Astrocyte (in vitro differentiated cells and primary cell): ENCODE data around the gene CLK2. TPM values are rescaled to one million over a fixed set of nuclear protein-coding genes. Genes with fewer than 3 reads are reported as not detected.

Experiments
- DNase-seq: peaks from one replicate; pipeline ENCODE4 v3.0.0-alpha.2; 2010; ENCODE audit warnings: low read depth
- FAIRE-seq: peaks from 2 replicates; lab custom pipeline; 2011; peaks lifted over from hg19 to GRCh38; lab: Jason Lieb, UNC
- H2AFZ ChIP-seq: 2 replicates; pipeline ENCODE4 v1.6.0; 2012; ENCODE audit warnings: low read depth, low read length, inconsistent platforms
- H3K27ac ChIP-seq: 2 replicates; pipeline ENCODE4 v1.5.1; 2011; ENCODE audit warnings: low read depth, low read length, inconsistent platforms
- H3K27me3 ChIP-seq: 2 replicates; pipeline ENCODE4 v1.6.0; 2011; ENCODE audit warnings: low read length, inconsistent platforms; ENCODE audit not compliant: insufficient read depth
- H3K36me3 ChIP-seq: 2 replicates; pipeline ENCODE4 v1.5.1; 2011; ENCODE audit warnings: low read length, inconsistent platforms; ENCODE audit not compliant: insufficient read depth
- H3K4me1 ChIP-seq: 2 replicates; pipeline ENCODE4 v1.5.1; 2011; ENCODE audit warnings: low read length, inconsistent platforms; ENCODE audit not compliant: insufficient read depth
- H3K4me2 ChIP-seq: 2 replicates; pipeline ENCODE4 v1.6.0; 2012; ENCODE audit warnings: low read length, inconsistent platforms
- H3K4me3 ChIP-seq: 2 replicates; pipeline ENCODE4 v1.5.1; 2011; ENCODE audit warnings: low read depth, mild to moderate bottlenecking, low read length, inconsistent platforms; ENCODE audit not compliant: insufficient read depth
- H3K79me2 ChIP-seq: 2 replicates; pipeline ENCODE4 v1.6.0; 2012; ENCODE audit warnings: mild to moderate bottlenecking, low read length, inconsistent platforms; ENCODE audit not compliant: insufficient read depth
- H3K9ac ChIP-seq: 2 replicates; pipeline ENCODE4 v1.6.0; 2012; ENCODE audit warnings: mild to moderate bottlenecking, low read length, inconsistent platforms
- H3K9me3 ChIP-seq: 2 replicates; pipeline ENCODE4 v1.5.1; 2012; ENCODE audit warnings: low read depth, mild to moderate bottlenecking, low read length, inconsistent platforms; ENCODE audit not compliant: insufficient read depth
- H4K20me1 ChIP-seq: 2 replicates; pipeline ENCODE4 v1.6.0; 2012; ENCODE audit warnings: low read length, inconsistent platforms; ENCODE audit not compliant: insufficient read depth
- H3K27ac Mint-ChIP-seq: one replicate; pipeline ENCODE4 v1.8.0; 2021; ENCODE audit warnings: mild to moderate bottlenecking, mixed read lengths; ENCODE audit not compliant: unreplicated experiment
- H3K27me3 Mint-ChIP-seq: one replicate; pipeline ENCODE4 v1.8.0; 2021; ENCODE audit warnings: low read depth, mixed read lengths; ENCODE audit not compliant: unreplicated experiment
- H3K36me3 Mint-ChIP-seq: one replicate; pipeline ENCODE4 v1.8.0; 2021; ENCODE audit warnings: low read depth, mixed read lengths; ENCODE audit not compliant: unreplicated experiment
- H3K4me1 Mint-ChIP-seq: one replicate; pipeline ENCODE4 v1.8.0; 2021; ENCODE audit warnings: low read depth, mixed read lengths; ENCODE audit not compliant: unreplicated experiment
- H3K4me3 Mint-ChIP-seq: one replicate; pipeline ENCODE4 v1.8.0; 2021; ENCODE audit warnings: mild to moderate bottlenecking, moderate library complexity, mixed read lengths; ENCODE audit not compliant: unreplicated experiment
- H3K9me3 Mint-ChIP-seq: one replicate; pipeline ENCODE4 v1.8.0; 2021; ENCODE audit warnings: mild to moderate bottlenecking, mixed read lengths; ENCODE audit not compliant: unreplicated experiment
- CTCF ChIP-seq: IDR thresholded peaks from 2 replicates; pipeline ENCODE4 v1.5.1; 2011; ENCODE audit warnings: low read depth, mild to moderate bottlenecking, inconsistent platforms, low read length, moderate library complexity; ENCODE audit not compliant: insufficient read depth
- EZH2 ChIP-seq: IDR thresholded peaks from 2 replicates; pipeline ENCODE4 v1.6.1; 2012; ENCODE audit warnings: mild to moderate bottlenecking, low read length, inconsistent platforms; ENCODE audit not compliant: insufficient read depth
- total RNA-seq: library from RNA; stranded (reverse); gene quantifications from 2 replicates; pipeline ENCODE4 v1.2.1, GENCODE V29; 2021

CLK2 gene
- total RNA-seq, 1 donor from 2014 or later = 31.7 TPM

GRCh38 chr1:155300553-155301329 is 27.4 kb upstream of the CLK2 start:
- Histone ChIP-seq H3K27me3 (peaks cover 13% of the 10 kb centered on the region), H2AFZ (no peak overlapping the region), H4K20me1 (no peaks in the 10 kb centered on the region), H3K4me2 (no peak overlapping the region), H3K4me3 (no peak overlapping the region), H3K36me3 (no peaks in the 10 kb centered on the region), H3K27ac (no peak overlapping the region), H3K9ac (no peak overlapping the region), H3K4me1 (no peaks in the 10 kb centered on the region), H3K9me3 (no peaks in the 10 kb centered on the region), H3K79me2 (no peaks in the 10 kb centered on the region)
- Mint-ChIP-seq H3K27ac (no peak overlapping the region), H3K27me3 (peaks cover 28% of the 10 kb centered on the region), H3K36me3 (no peaks in the 10 kb centered on the region), H3K4me3 (no peak overlapping the region), H3K4me1 (peaks cover under 1% of the 10 kb centered on the region), H3K9me3 (peaks cover 3% of the 10 kb centered on the region)
- no peak for DNase-seq
- FAIRE-seq = no peak
- TF ChIP-seq CTCF = no peak
- TF ChIP-seq EZH2 = no peak

- H3K4me2 ChIP-seq = no peak overlapping the region
- no peak overlapping the region for H3K9ac ChIP-seq
- no peaks in the 10 kb centered on the region for H3K4me1 ChIP-seq
- peaks cover 2% of the 10 kb centered on the region for H3K36me3 Mint-ChIP-seq
- DNase-seq (no peak), FAIRE-seq (no peak)
- no peaks in the 10 kb centered on the region for H3K36me3 ChIP-seq
- peaks cover 33% of the 10 kb centered on the region for H3K27me3 Mint-ChIP-seq
- H3K27ac Mint-ChIP-seq = no peak overlapping the region
- no peak overlapping the region for H3K4me3 Mint-ChIP-seq
- H3K9me3 Mint-ChIP-seq = peaks cover 5% of the 10 kb centered on the region
- no peaks in the 10 kb centered on the region for H3K4me1 Mint-ChIP-seq
- TF ChIP-seq EZH2 (no peak), CTCF (no peak)
- no peak overlapping the region for H3K27ac ChIP-seq
- no peaks in the 10 kb centered on the region for H4K20me1 ChIP-seq
- H2AFZ ChIP-seq = no peak overlapping the region
- H3K79me2 ChIP-seq = no peaks in the 10 kb centered on the region
- peaks cover 21% of the 10 kb centered on the region for H3K27me3 ChIP-seq
- no peaks in the 10 kb centered on the region for H3K9me3 ChIP-seq
- no peak overlapping the region for H3K4me3 ChIP-seq
Measured at GRCh38 chr1:155300024-155300423, 26.7 kb upstream of the CLK2 start.

GRCh38 chr1:155297384-155297783 is 24.1 kb upstream of the CLK2 start:
- H3K4me3 Mint-ChIP-seq = peak overlapping the region; percentile 17
- no peak overlapping the region for H3K4me3 ChIP-seq
- H3K9me3 ChIP-seq = peaks cover 3% of the 10 kb centered on the region
- H3K9me3 Mint-ChIP-seq = peaks cover 3% of the 10 kb centered on the region
- no peaks in the 10 kb centered on the region for H3K4me1 ChIP-seq
- no peaks in the 10 kb centered on the region for H3K4me1 Mint-ChIP-seq
- H3K36me3 ChIP-seq = no peaks in the 10 kb centered on the region
- no peak for FAIRE-seq
- TF ChIP-seq CTCF (no peak), EZH2 (no peak)
- H3K27ac Mint-ChIP-seq = no peak overlapping the region
- H3K27me3 Mint-ChIP-seq = peaks cover 55% of the 10 kb centered on the region
- H3K9ac ChIP-seq = no peak overlapping the region
- H3K4me2 ChIP-seq = no peak overlapping the region
- no peak for DNase-seq
- H3K27ac ChIP-seq = no peak overlapping the region
- no peak overlapping the region for H2AFZ ChIP-seq
- peaks cover 37% of the 10 kb centered on the region for H3K27me3 ChIP-seq
- no peaks in the 10 kb centered on the region for H4K20me1 ChIP-seq
- peaks cover 7% of the 10 kb centered on the region for H3K36me3 Mint-ChIP-seq
- no peaks in the 10 kb centered on the region for H3K79me2 ChIP-seq
